HAP-1 (cell line): ENCODE data around the gene CKLF.

ENCODE experiments used
- DNase-seq, 2 experiments: peaks; one replicate each; pipeline ENCODE4 v3.0.0-alpha.2; 2016 to 2020; ENCODE audit warnings: low spot score in 2 of 2
- H3K27me3 ChIP-seq: fragments of 250-450 bp; sonication (Bioruptor Pico); 2 replicates; pipeline ENCODE4 v1.5.1; 2020; ENCODE audit warnings: low read depth, mild to moderate bottlenecking, moderate library complexity
- H3K36me3 ChIP-seq: fragments of 250-450 bp; sonication (Bioruptor Pico); replicated peaks from 2 replicates; pipeline ENCODE4 v1.5.1; 2020; ENCODE audit warnings: mild to moderate bottlenecking
- H3K4me1 ChIP-seq: fragments of 250-450 bp; sonication (Bioruptor Pico); 2 replicates; pipeline ENCODE4 v1.5.1; 2020; ENCODE audit warnings: mild to moderate bottlenecking
- H3K4me3 ChIP-seq: fragments of 250-450 bp; sonication (Bioruptor Pico); 2 replicates; pipeline ENCODE4 v1.5.1; 2020; ENCODE audit warnings: mild to moderate bottlenecking, moderate library complexity
- H3K9me3 ChIP-seq: fragments of 250-450 bp; sonication (Bioruptor Pico); 2 replicates; pipeline ENCODE4 v1.5.1; 2020; ENCODE audit warnings: mild to moderate bottlenecking, moderate library complexity
- in situ Hi-C: fragments of 300-500 bp; cut with MboI; formaldehyde crosslinking; loops from 3 replicates; pipeline ENCODE4 v1.14.3; 2020; ENCODE audit warnings: low sequenced_read_pairs, inconsistent platforms, mixed read lengths

Gene CKLF

DNA sequence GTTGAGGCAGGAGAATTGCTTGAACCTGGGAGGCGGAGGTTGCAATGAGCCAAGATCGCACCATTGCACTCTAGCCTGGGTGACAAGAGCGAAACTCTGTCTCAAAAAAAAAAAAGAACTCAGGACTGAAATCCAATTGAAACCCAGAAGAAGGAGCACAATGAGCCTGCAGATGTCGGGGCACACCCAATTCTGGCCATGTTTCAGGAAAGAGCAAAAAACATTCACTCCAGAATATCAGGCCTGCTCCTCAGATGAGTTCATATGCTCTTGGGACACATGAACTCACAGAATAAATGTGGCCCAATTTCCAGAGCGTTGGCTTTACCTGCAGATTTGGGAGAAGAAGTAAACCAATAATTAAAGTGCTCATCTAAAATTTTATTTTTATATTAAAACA is 23.9 kb downstream of the CKLF start:
- H3K36me3 ChIP-seq, result no peaks in the 10 kb centered on the region
- in situ Hi-C loops, result no loop called here
- DNase-seq, result no peak

DNA sequence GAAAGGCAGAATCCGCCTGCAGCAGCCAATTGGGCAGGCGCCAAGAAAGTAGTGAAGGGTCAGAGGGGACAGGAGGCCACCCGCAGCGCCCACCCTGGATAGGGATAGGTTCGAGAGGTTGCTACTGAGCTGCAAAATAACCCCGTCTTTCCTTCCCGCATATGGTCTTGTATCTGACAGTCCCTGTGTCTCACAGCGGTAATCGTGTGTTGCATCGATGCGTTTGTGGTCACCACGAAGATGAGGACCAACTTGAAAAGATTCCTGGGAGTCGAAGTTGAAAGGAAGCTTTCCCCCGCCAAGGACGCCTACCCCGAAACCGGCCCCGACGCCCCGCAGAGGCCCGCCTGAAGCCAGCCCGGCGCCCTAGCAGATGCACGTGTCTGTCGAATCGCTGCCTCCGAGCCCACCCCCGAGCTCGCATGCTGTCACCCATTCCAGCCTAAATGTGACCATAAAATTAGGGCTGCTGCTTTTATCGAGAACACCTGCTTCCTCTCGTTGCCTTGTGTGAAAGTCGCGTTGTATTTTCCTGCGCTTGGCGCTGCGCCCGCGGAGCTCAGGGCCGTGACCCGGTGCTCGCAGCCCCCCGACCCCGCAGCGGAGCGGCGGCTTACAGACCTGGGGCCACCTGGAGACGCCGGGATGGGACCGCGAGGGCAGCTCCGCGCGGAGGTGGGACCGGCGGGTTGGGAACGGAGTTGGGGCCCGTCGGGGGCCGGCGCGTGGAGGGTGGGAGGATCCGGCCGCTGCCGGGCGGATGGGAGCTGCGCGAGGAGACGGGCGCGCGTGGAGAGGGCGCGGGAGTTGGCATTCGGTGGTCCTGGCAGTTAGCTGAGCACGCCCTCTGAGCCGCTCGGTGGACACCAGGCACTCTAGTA is 26.5 kb downstream of the CKLF start, which contains the start of gene CMTM2:
Gene CMTM2 (plus strand): TSS at position 813 of the 881 bp plus-strand sequence. CDS start 145 bp downstream, outside the sequence.
- in situ Hi-C loops, result no loop called here
- H3K4me3 ChIP-seq, result no peak within 1 kb of the TSS
- no peaks in the 10 kb centered on the region for H3K36me3 ChIP-seq

More for the DNA sequence above, 23.9 kb downstream of the CKLF start:
- peaks cover 9% of the 10 kb centered on the region for H3K4me1 ChIP-seq
- no peaks in the 10 kb centered on the region for H3K27me3 ChIP-seq
- H3K4me3 ChIP-seq, result no peak overlapping the region
- no peaks in the 10 kb centered on the region for H3K9me3 ChIP-seq

GRCh38 chr16:66580605-66581209 is 28.3 kb downstream of the CKLF start:
- Histone ChIP-seq H3K9me3 (no peaks in the 10 kb centered on the region), H3K4me1 (peaks cover 9% of the 10 kb centered on the region), H3K36me3 (no peaks in the 10 kb centered on the region), H3K4me3 (no peak overlapping the region), H3K27me3 (no peaks in the 10 kb centered on the region)
- peak; percentile 25 to 66 for DNase-seq
- in situ Hi-C loops, result no loop called here

More for the DNA sequence above, 26.5 kb downstream of the CKLF start, which contains the start of gene CMTM2:
- no peaks in the 10 kb centered on the region for H3K9me3 ChIP-seq
- no peak for DNase-seq
- no peaks in the 10 kb centered on the region for H3K27me3 ChIP-seq
- peaks cover 9% of the 10 kb centered on the region for H3K4me1 ChIP-seq

GRCh38 chr16:66581246-66581952 is 29.0 kb downstream of the CKLF start:
- no peak overlapping the region for H3K4me3 ChIP-seq
- in situ Hi-C loops, result no loop called here
- no peak for DNase-seq
- peaks cover 9% of the 10 kb centered on the region for H3K4me1 ChIP-seq
- no peaks in the 10 kb centered on the region for H3K27me3 ChIP-seq
- no peaks in the 10 kb centered on the region for H3K9me3 ChIP-seq
- no peaks in the 10 kb centered on the region for H3K36me3 ChIP-seq

- Histone ChIP-seq H3K4me1 (peaks cover 4% of the 10 kb centered on the region), H3K9me3 (no peaks in the 10 kb centered on the region), H3K36me3 (no peaks in the 10 kb centered on the region), H3K4me3 (no peak overlapping the region), H3K27me3 (no peaks in the 10 kb centered on the region)
- DNase-seq, result no peak
- in situ Hi-C loops, result no loop called here
Measured at GRCh38 chr16:66585481-66586239, 33.3 kb downstream of the CKLF start.

GRCh38 chr16:66587881-66588600 is 35.7 kb downstream of the CKLF start:
- in situ Hi-C loops, result no loop called here
- no peaks in the 10 kb centered on the region for H3K36me3 ChIP-seq
- H3K4me1 ChIP-seq, result no peaks in the 10 kb centered on the region
- DNase-seq, result no peak
- H3K4me3 ChIP-seq, result no peak overlapping the region
- H3K27me3 ChIP-seq, result no peaks in the 10 kb centered on the region
- H3K9me3 ChIP-seq, result no peaks in the 10 kb centered on the region

DNA sequence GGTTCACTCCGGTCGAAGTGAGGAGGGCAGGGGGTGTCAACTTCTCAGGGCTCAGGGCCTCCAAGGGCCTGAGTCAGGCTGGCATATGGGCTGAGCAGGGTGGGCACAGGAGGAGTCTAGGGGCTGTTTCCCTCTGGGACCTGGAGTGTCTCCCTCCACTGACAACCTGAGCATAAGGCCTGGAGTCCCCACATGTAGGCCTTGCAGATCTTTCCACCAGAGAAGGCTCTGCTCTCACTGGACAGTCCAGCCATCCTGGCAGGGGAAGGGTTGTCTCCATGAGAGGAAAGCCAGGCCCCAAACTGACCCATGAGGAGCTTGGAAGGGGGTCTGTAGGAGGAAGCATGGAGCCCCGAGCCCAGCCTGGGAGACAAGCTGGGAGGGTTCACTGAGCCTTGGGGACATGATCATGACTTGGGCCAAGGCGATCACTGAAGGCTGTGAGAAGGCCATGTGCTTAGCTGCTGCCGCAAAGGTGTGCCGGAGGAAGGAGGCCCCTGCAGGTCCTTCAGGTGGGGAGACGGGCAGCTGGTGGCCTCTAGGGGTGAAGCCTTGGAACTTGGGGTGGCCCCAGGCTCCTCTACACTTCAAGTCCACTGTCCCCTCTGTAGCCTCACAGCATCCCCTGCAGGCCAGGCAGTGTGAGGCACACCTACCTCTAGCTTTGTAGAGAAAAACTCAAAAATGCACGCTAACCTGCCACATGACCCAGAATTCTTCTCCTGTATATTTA is 36.8 kb downstream of the CKLF start:
- Histone ChIP-seq H3K36me3 (no peaks in the 10 kb centered on the region), H3K27me3 (no peaks in the 10 kb centered on the region), H3K4me3 (no peak overlapping the region), H3K4me1 (no peaks in the 10 kb centered on the region), H3K9me3 (no peaks in the 10 kb centered on the region)
- in situ Hi-C loops, result no loop called here
- DNase-seq, result no peak

DNA sequence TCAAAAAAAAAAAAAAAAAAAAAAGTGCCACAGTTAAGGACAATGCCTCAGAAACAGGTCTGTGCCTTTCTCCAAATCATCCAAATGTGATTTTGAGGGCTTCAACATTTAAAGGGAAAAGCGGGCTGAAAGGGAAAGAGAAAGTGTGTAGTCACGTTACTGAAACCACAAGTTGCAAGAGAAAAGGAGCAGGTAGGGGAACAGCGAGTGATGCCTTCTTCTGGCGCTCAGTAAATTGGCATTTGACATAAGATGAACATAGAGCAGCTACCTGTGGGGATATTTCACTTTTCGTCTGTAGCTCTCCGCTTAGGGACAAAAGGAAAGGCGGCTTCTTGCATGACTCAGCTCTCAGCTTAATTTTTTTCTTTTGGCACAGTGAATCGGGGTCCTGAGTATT is 37.9 kb downstream of the CKLF start:
- DNase-seq, result no peak
- no peaks in the 10 kb centered on the region for H3K4me1 ChIP-seq
- no peaks in the 10 kb centered on the region for H3K9me3 ChIP-seq
- H3K36me3 ChIP-seq, result no peaks in the 10 kb centered on the region
- no peaks in the 10 kb centered on the region for H3K27me3 ChIP-seq
- in situ Hi-C loops, result no loop called here
- H3K4me3 ChIP-seq, result no peak overlapping the region

DNA sequence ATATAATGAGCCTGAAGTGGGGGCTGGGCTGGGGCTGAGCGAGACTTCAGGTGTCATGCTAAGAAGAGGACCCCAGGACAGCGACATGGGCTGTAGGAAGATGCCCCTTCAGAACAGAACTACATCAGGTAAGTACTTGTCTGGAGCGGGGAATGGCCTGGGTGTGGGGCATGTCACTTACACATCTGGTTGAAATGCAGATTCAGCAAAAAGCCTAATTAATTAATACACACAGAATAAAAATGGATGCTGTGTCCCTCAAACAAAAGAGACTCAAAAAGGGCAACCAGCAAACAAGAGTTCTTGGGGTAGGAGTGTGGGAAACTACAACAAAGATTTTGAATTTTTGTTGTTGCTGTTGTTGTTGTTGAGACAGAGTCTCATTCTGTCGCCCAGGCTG is 38.6 kb downstream of the CKLF start:
- Histone ChIP-seq H3K4me3 (no peak overlapping the region), H3K9me3 (no peaks in the 10 kb centered on the region), H3K4me1 (no peaks in the 10 kb centered on the region), H3K36me3 (no peaks in the 10 kb centered on the region), H3K27me3 (no peaks in the 10 kb centered on the region)
- DNase-seq, result no peak
- in situ Hi-C loops, result no loop called here

DNA sequence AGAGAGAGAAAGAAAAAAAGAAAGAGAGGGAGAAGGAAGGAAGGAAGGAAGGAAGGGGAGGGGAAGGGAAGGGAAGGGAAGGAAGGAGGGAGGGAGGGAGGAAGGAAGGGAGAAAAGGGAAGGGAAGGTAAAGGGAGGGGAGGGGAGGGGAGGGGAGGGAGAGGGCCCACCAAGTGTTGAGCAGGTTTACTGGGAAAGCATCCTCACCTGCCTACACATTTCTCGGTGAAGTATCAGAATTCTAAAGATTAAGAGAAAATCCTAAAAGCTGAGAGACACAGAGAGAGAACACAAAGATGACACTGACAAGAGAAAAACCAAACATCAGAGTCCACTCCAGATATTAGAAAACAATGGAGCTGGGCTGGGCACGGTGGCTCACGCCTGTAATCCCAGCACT is 39.9 kb downstream of the CKLF start:
- H3K9me3 ChIP-seq, result no peaks in the 10 kb centered on the region
- no peaks in the 10 kb centered on the region for H3K36me3 ChIP-seq
- H3K4me3 ChIP-seq, result no peak overlapping the region
- no peaks in the 10 kb centered on the region for H3K27me3 ChIP-seq
- in situ Hi-C loops, result no loop called here
- no peak for DNase-seq
- H3K4me1 ChIP-seq, result no peaks in the 10 kb centered on the region

DNA sequence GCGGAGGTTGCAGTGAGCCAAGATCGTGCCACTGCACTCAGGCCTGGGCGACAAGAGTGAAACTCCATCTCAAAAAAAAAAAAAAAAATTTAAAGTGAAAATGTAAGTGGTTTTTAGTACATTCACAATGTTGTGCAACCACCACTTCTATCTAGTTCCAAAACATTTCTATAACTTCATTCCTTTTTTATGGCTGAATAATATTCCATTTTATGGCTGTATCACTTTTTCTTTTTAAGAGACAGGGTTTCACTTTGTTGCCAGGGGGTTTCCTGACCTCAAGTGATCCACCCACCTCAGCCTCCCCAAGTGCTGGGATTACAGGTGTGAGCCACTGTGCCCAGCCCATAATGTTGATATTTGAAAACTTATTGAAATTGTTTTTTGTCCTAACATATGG is 40.4 kb downstream of the CKLF start:
- no peak for DNase-seq
- no peaks in the 10 kb centered on the region for H3K36me3 ChIP-seq
- H3K4me3 ChIP-seq, result no peak overlapping the region
- H3K9me3 ChIP-seq, result no peaks in the 10 kb centered on the region
- no peaks in the 10 kb centered on the region for H3K4me1 ChIP-seq
- H3K27me3 ChIP-seq, result no peaks in the 10 kb centered on the region
- in situ Hi-C loops, result no loop called here

GRCh38 chr16:66594739-66595138 is 42.4 kb downstream of the CKLF start:
- H3K4me1 ChIP-seq, result no peaks in the 10 kb centered on the region
- in situ Hi-C loops, result no loop called here
- H3K9me3 ChIP-seq, result no peaks in the 10 kb centered on the region
- no peak overlapping the region for H3K4me3 ChIP-seq
- DNase-seq, result no peak
- H3K27me3 ChIP-seq, result no peaks in the 10 kb centered on the region
- H3K36me3 ChIP-seq, result no peaks in the 10 kb centered on the region
